GM21367 (cell line): ENCODE data around the gene KLHL40.

Source experiments
- ATAC-seq: cut with Tn5 transposase; IDR thresholded peaks from one replicate; pipeline ENCODE4 v1.9.1; 2021; ENCODE audit not compliant: unreplicated experiment

KLHL40 gene

GRCh38 chr3:42688487-42689420 lies 3.4 kb downstream of the KLHL40 start:
- no peak for ATAC-seq

- no peak for ATAC-seq
These were observed 4.2 kb downstream of the KLHL40 start for GRCh38 chr3:42689421-42690014.

GRCh38 chr3:42690191-42690590 lies 4.9 kb downstream of the KLHL40 start:
- no peak for ATAC-seq

- no peak for ATAC-seq
These were observed 5.7 kb downstream of the KLHL40 start for GRCh38 chr3:42690766-42691680.

GRCh38 chr3:42691816-42692666 lies 6.7 kb downstream of the KLHL40 start:
- ATAC-seq, result no peak

GRCh38 chr3:42692667-42693529 lies 7.6 kb downstream of the KLHL40 start:
- ATAC-seq, result no peak

- no peak for ATAC-seq
These were observed 8.2 kb downstream of the KLHL40 start for GRCh38 chr3:42693530-42693930.

- ATAC-seq, result no peak
These were observed 9.0 kb downstream of the KLHL40 start for GRCh38 chr3:42694366-42694765.

- ATAC-seq, result no peak
These were observed 11.3 kb downstream of the KLHL40 start for GRCh38 chr3:42696356-42697288.

GRCh38 chr3:42697289-42698051 lies 12.1 kb downstream of the KLHL40 start:
- ATAC-seq, result no peak

GRCh38 chr3:42698216-42698910 lies 13.0 kb downstream of the KLHL40 start:
- ATAC-seq, result no peak

GRCh38 chr3:42698911-42699230 lies 13.5 kb downstream of the KLHL40 start:
- no peak for ATAC-seq

- no peak for ATAC-seq
These were observed 14.2 kb downstream of the KLHL40 start for GRCh38 chr3:42699511-42699971.

- no peak for ATAC-seq
These were observed 15.3 kb downstream of the KLHL40 start for GRCh38 chr3:42700366-42701288.

- no peak for ATAC-seq
These were observed 16.2 kb downstream of the KLHL40 start for GRCh38 chr3:42701371-42702065.
